ENCODE measurements around the gene RFLNA. TPM values are rescaled to one million over a fixed set of nuclear protein-coding genes. Genes with fewer than 3 reads are reported as not detected.

RFLNA gene
- total RNA-seq, 1 experiment from 2014 or later = 10.6 TPM

DNA sequence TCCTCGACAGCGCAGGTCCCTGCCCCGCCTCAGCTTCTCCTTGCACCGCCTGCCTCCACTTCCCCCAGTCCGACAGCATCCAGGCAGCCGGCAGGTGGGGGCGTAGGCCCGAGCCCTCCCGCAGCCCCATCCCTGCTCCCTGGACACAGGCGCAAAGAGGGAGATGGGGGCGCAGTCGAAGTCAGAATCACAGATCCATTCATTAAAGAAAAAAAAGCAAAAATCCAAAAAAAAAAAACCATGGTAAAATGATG lies 41.2 kb downstream of the RFLNA start:
- Histone ChIP-seq H3K4me2 (ENCODE audit: insufficient read depth, insufficient read length, low read length) (no peak overlapping the region), H3T11ph (ENCODE audit: low read length) (no peak overlapping the region), H3K79me2 (ENCODE audit: insufficient read depth, low read length) (no peaks in the 10 kb centered on the region), H3K9me3 (ENCODE audit: control insufficient read depth, low read depth, low read length) (no peaks in the 10 kb centered on the region), H2BK12ac (ENCODE audit: insufficient read length, low read depth, low read length) (no peak overlapping the region), H2BK5ac (ENCODE audit: insufficient read length, low read length) (no peak overlapping the region), H3K9ac (ENCODE audit: extremely low read depth, insufficient read length, low read length) (no peak overlapping the region), H4K91ac (ENCODE audit: insufficient read length, low read depth, low read length) (no peak overlapping the region), H2BK120ac (ENCODE audit: low read depth, low read length, poor library complexity, severe bottlenecking) (no peak overlapping the region), H3K56ac (ENCODE audit: insufficient read length, low read depth, low read length) (no peak overlapping the region), H3K23me2 (ENCODE audit: insufficient read length, low read depth, low read length, poor library complexity, severe bottlenecking) (no peaks in the 10 kb centered on the region), H2BK20ac (ENCODE audit: low read depth, low read length, poor library complexity, severe bottlenecking) (no peak overlapping the region), H3K18ac (ENCODE audit: insufficient read length, low read depth, low read length) (no peak overlapping the region), H2BK15ac (ENCODE audit: low read depth, low read length) (no peak overlapping the region), H2AK5ac (ENCODE audit: insufficient read length, low read length) (no peak overlapping the region), H4K5ac (ENCODE audit: insufficient read length, low read depth, low read length) (no peak overlapping the region), H3K4me1 (ENCODE audit: insufficient read depth, low read length) (no peaks in the 10 kb centered on the region), H3K14ac (ENCODE audit: insufficient read depth, low read length) (no peak overlapping the region), H3K4ac (ENCODE audit: low read depth, low read length) (no peak overlapping the region), H3K27ac (ENCODE audit: insufficient read length, low read depth, low read length) (no peak overlapping the region), H3K27me3 (ENCODE audit: insufficient read depth, low read length) (no peaks in the 10 kb centered on the region), H3K79me1 (ENCODE audit: insufficient read depth, low read depth, low read length, poor library complexity, severe bottlenecking) (no peaks in the 10 kb centered on the region), H4K20me1 (ENCODE audit: control insufficient read depth, insufficient read depth, insufficient read length) (no peaks in the 10 kb centered on the region), H2AFZ (ENCODE audit: low read length) (no peak overlapping the region), H4K8ac (replicated peaks; ENCODE audit: insufficient read length, low read depth, low read length) (no peak overlapping the region), H3K23ac (ENCODE audit: insufficient read length, low read depth, low read length) (no peak overlapping the region)
- Mint-ChIP-seq H3K36me3 (ENCODE audit: insufficient read depth in 1 of 3, low read depth in 3 of 3) (peaks cover 13 to 67% (median 66%) of the 10 kb centered on the region in 3 experiments; a peak in 6 of 7 replicates), H3K4me3 (no peak overlapping the region), H3K27ac (no peak overlapping the region; a peak in 1 of 7 replicates), H3K27me3 (ENCODE audit: low read depth) (peaks cover 2% of the 10 kb centered on the region; the same call in 1 of the 2 replicates), H3K9me3 (no peaks in the 10 kb centered on the region), H3K4me1 (no peaks in the 10 kb centered on the region)
- TF ChIP-seq, protein P1, sequence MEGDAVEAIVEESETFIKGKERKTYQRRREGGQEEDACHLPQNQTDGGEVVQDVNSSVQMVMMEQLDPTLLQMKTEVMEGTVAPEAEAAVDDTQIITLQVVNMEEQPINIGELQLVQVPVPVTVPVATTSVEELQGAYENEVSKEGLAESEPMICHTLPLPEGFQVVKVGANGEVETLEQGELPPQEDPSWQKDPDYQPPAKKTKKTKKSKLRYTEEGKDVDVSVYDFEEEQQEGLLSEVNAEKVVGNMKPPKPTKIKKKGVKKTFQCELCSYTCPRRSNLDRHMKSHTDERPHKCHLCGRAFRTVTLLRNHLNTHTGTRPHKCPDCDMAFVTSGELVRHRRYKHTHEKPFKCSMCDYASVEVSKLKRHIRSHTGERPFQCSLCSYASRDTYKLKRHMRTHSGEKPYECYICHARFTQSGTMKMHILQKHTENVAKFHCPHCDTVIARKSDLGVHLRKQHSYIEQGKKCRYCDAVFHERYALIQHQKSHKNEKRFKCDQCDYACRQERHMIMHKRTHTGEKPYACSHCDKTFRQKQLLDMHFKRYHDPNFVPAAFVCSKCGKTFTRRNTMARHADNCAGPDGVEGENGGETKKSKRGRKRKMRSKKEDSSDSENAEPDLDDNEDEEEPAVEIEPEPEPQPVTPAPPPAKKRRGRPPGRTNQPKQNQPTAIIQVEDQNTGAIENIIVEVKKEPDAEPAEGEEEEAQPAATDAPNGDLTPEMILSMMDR (conservative IDR thresholded peaks at IDR 0.05) = no peak
- WGBS (ENCODE audit: extremely low coverage, insufficient read length, low lambda C conversion rate) = no CpG with 5 or more reads among the region's 12 CpGs
- no peak for DNase-seq
